Muscle layer of colon (tissue), 2 donors: ENCODE results near the gene ADCY5.

Experiments
- H3K27ac ChIP-seq: one replicate; pipeline ENCODE4 v1.7.0; 2013; ENCODE audit warnings: low read depth, mild to moderate bottlenecking, low read length, moderate library complexity
- H3K27me3 ChIP-seq, 2 donors: one replicate each; pipeline ENCODE4 v1.7.0; 2013; ENCODE audit warnings: low read length in 2 of 2, mild to moderate bottlenecking in 2 of 2; ENCODE audit not compliant: insufficient read depth in 2 of 2, control insufficient read depth in 1 of 2
- H3K36me3 ChIP-seq: one replicate; pipeline ENCODE4 v1.7.0; 2013; ENCODE audit warnings: mild to moderate bottlenecking, low read length; ENCODE audit not compliant: insufficient read depth
- H3K4me1 ChIP-seq: one replicate; pipeline ENCODE4 v1.7.0; 2013; ENCODE audit warnings: mild to moderate bottlenecking, low read length; ENCODE audit not compliant: insufficient read depth
- H3K4me3 ChIP-seq, 2 donors: one replicate each; pipeline ENCODE4 v1.7.0; 2013; ENCODE audit warnings: low read length in 2 of 2, low read depth in 1 of 2, mild to moderate bottlenecking in 1 of 2, moderate library complexity in 1 of 2
- H3K9ac ChIP-seq: one replicate; pipeline ENCODE4 v1.7.0; 2013; ENCODE audit warnings: low read length
- H3K9me3 ChIP-seq: one replicate; pipeline ENCODE4 v1.7.0; 2013; ENCODE audit warnings: mild to moderate bottlenecking, low read length
- donor health status: abdominal sarcoma.
- donor health status: Adenocarcinoma of cecum.

Gene ADCY5

DNA sequence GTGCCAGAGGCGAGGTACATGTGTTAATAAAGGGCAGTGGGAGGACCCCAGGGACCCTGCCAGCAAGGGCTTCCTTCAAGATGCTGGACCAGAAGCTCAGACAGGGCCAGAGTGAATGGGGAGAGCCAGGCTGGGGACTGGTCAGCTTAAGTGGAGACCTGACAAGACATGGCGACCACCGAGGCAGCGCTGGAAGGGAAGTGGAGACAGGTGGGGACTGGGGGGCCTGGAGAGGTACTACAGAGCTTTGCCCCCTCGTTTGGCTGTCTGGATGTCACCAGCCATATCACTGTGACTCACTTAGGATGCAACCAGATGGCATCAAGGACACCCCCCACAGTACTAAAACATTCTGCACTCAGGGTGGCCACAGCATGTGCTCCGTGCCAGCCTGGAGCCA is 97.9 kb downstream of the ADCY5 start:
- Histone ChIP-seq H3K4me1 (peaks cover 29% of the 10 kb centered on the region), H3K27me3 (no peaks in the 10 kb centered on the region), H3K9ac (no peak overlapping the region), H3K36me3 (peaks cover 16% of the 10 kb centered on the region), H3K27ac (no peak overlapping the region), H3K4me3 (no peak overlapping the region), H3K9me3 (no peaks in the 10 kb centered on the region)

DNA sequence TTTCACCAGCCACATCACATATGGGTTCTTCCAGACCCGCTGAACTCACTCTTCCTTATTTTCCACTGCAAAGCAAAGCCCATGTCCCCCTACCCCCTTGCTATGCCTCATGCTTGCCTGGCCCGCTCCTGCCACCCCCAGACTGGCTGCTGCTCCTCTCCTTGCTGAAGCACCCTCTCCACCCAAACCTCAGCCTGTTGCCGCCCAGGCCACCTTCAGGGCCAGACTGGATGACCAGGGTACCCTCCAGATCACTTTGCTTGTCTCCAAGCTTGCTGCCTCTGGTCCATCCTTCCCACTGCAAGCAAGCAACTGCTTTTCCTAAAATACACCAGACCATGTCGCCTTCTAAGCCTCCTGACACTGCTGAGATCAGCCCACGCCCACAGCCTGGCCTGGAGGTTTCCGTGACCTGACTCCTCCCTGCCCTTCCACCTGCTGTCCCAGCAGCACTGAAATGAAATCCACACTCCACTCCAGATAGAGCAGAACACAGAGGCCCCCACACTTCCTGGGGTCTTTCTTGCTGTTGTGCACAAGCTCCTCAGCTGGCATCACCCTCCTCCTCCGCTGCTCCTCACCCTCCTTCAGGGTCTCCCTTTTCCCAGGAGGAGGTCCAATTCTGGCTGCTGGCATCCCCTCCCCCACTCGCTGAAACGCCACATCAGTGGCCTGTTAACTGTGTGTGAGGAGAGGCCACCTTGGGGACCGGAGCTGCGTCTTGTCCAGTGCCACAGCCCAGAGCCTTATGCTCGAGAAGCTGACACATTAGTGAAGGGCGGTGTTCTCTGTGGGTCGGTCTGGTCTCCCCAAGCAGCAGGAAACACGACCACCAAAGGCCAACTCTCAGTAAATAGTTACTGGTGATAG is 99.1 kb downstream of the ADCY5 start:
- Histone ChIP-seq H3K9ac (no peak overlapping the region), H3K27ac (no peak overlapping the region), H3K27me3 (no peaks in the 10 kb centered on the region), H3K9me3 (no peaks in the 10 kb centered on the region), H3K4me3 (no peak overlapping the region), H3K36me3 (peaks cover 23% of the 10 kb centered on the region), H3K4me1 (peaks cover 29% of the 10 kb centered on the region)

DNA sequence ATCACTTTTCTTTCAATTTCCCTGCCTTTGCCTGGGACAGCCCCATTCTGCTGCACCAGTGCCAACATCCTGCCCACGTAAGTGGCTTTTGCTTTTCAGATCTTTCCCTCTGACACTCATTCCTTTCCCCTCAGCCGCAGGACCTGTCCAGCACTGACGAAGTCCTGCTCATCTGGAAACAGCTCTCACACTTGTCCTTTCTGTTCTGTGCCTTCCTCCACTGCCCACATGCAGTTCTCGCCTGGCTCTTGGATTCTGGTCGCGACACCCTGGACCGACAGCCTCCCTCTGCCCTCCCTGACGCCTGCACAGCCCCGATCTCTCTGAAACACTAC is 99.7 kb downstream of the ADCY5 start:
- H3K9ac ChIP-seq, result no peak overlapping the region
- no peak overlapping the region for H3K4me3 ChIP-seq
- H3K36me3 ChIP-seq, result peaks cover 23% of the 10 kb centered on the region
- peaks cover 33% of the 10 kb centered on the region for H3K4me1 ChIP-seq
- H3K27ac ChIP-seq, result no peak overlapping the region
- no peaks in the 10 kb centered on the region for H3K9me3 ChIP-seq
- H3K27me3 ChIP-seq, result no peaks in the 10 kb centered on the region

DNA sequence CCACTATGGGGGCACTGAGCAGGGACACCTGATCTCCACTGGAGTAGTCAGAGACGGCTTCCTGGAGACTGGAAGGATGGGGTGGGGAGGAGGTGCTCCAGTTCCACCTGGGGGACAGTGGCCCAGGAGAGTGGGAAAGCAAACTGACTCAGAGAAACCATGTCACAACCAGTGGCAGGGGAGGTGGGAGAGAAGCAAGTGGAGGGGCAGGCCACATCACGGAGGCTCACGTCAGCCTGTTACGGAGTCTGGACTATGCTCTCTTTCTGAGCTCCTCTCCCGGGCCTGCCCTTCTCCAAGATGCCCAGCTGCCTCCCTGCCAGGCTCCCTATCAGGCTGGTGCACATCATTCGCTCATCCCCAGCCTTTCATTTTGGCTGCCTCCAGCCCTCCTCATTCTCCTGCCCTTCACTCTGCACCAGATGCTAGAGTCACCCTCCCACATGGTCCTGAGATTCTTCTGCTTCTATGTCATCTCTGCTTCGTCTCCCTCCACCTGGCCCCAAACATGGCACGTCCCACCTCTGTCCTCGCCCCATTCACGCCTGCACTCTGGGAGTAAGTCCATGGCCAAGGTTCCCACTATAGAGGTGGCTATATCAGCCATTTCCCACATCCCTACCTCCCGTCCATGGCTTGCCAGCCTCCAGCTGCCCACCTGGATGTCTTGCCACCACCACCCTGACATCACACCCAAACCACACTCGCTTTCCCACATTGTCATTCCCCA is 100.3 kb downstream of the ADCY5 start:
- Histone ChIP-seq H3K27me3 (no peaks in the 10 kb centered on the region), H3K36me3 (peaks cover 23% of the 10 kb centered on the region), H3K4me3 (no peak overlapping the region), H3K9ac (no peak overlapping the region), H3K27ac (no peak overlapping the region), H3K4me1 (peaks cover 39% of the 10 kb centered on the region), H3K9me3 (no peaks in the 10 kb centered on the region)

DNA sequence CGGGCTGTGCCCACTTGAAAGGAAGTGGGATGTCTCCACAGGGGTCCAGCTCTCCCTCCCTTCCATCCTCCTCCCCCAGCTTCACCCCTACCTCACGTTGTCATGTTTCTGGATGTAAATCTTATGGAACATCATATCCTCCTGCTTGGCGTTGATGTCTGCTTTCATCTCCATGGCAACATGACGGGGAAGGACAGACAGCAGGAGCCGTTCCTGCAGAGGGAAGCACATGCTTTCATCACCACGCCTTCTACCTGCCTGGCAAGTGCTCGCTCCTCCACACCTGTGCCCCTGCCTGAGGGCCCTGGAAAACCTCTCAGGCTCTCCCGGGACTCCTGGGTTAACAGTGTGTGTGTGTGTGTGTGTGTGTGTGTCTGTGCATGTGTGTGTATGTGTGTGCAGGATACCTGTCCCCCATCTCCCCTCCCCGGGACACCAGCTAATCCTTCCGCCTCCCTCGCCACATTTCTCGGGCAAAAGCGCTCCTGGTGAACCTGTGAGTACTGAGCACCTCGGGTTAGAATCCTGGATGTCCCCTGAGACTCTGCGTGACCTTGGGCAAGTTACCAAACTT is 101.1 kb downstream of the ADCY5 start:
- peaks cover 23% of the 10 kb centered on the region for H3K36me3 ChIP-seq
- no peaks in the 10 kb centered on the region for H3K9me3 ChIP-seq
- peaks cover 40% of the 10 kb centered on the region for H3K4me1 ChIP-seq
- no peak overlapping the region for H3K9ac ChIP-seq
- H3K27me3 ChIP-seq, result no peaks in the 10 kb centered on the region
- H3K27ac ChIP-seq, result no peak overlapping the region
- H3K4me3 ChIP-seq, result no peak overlapping the region

DNA sequence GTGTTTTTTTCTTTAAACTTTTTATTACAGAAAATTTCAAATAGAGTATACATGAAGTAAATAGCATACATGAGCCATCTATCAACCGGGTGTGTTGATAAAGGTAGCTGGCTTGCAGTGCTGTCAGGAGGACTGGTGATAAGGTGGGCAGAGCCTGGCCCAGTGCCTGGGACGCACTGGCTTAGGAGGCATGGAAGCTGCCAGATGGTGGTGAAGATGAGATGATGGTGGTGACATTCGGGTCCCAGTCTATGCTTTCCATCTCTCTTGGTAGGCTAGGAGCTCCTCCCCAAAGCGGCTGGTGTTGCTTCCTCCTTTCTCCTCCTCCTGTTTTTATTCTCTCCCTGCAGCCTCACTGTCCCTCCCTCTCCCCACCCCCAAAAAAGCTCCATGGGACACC is 101.7 kb downstream of the ADCY5 start:
- Histone ChIP-seq H3K4me3 (no peak overlapping the region), H3K27ac (no peak overlapping the region), H3K9me3 (no peaks in the 10 kb centered on the region), H3K4me1 (peaks cover 40% of the 10 kb centered on the region), H3K9ac (no peak overlapping the region), H3K27me3 (no peaks in the 10 kb centered on the region), H3K36me3 (peaks cover 23% of the 10 kb centered on the region)

DNA sequence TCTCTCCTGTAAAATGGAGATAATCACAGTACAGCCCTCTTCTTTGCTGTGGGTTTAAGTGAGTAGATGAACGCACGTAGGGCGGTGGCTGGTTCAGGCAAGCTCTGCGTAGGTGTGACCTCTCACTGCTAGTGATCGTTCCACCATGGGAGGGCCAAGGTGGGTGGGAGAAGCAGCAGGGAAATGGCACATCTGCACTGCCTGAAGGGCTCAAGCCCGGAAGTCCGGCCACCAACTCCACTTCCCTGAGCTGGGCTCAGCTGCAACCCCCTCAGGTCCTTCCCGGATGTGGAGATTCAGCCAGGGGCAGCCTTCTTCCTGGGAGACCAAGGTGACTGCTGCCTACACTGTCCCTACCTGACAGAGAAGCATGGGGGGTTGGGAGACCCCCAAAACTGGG is 102.9 kb downstream of the ADCY5 start:
- H3K4me1 ChIP-seq, result peaks cover 40% of the 10 kb centered on the region

DNA sequence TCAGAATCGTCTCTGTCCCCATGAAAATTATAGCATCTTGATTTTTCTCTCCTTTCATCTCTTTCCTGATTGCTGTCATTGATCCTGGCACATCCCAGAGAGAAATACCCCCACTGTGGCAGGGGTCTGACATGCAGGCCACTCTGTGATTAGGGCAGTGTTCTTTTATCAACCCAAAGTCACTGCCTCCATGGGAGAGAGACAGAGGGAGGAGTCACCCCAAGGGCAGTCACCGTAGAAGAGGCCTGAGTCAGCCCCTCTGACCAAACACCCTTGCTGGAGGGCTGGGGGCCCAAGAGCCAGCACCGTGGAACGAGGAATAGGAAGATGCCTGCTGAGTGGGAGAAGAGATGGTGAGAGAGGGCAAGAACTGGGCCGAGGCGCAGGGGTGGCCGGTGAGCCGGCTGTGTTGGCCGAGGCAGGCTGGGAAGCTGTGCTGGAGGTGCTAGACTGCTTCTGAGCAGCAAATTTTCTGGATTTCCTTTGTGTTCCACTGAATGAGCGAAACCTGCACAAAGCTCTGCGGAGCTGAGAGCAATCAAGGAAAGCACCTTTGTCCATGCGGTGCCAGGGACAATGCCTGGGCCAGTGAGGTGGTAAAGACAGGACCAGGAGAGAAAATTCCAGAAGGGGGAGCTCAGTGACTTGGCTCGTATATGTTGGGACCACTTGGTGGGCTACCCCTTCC is 103.8 kb downstream of the ADCY5 start:
- Histone ChIP-seq H3K4me3 (no peak overlapping the region), H3K27ac (no peak overlapping the region), H3K27me3 (no peaks in the 10 kb centered on the region), H3K4me1 (peaks cover 40% of the 10 kb centered on the region), H3K36me3 (peaks cover 23% of the 10 kb centered on the region), H3K9me3 (no peaks in the 10 kb centered on the region), H3K9ac (no peak overlapping the region)

More for the DNA sequence above, 102.9 kb downstream of the ADCY5 start:
- Histone ChIP-seq H3K27me3 (no peaks in the 10 kb centered on the region), H3K9me3 (no peaks in the 10 kb centered on the region), H3K9ac (no peak overlapping the region), H3K36me3 (peaks cover 23% of the 10 kb centered on the region), H3K4me3 (no peak overlapping the region), H3K27ac (no peak overlapping the region)

DNA sequence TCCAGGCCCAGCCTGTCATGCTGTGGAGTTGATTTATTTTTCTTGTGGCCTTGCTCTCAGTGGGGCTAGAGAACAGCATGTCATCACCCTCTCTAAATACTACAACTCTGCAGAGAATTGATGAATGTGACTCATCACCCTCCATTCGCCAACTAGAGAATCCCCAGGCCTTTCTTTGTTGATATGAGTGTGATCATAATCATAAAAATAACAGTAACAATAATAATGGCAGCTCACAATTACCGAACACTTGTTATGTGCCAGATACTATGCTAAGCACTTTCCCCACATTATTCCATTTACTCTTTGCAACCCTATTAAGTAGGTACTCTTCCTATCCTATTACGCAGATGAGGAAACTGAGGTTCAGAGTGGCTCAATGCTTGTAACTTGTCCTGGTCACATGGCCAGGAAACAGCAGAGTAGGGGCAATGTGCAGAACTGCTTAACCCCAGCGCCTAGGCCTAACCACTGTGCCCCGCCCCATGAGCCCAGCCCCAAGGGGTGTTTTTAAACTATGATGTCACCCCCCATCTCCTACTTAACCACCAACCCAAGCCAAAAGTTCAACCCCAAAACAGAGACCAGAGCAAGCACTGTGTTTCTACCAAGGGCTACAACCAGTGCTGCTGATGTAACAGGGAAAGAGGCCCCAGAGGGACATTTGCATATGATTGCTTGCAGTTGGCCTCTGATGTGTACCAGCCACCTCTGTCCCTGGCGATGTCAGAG is 104.5 kb downstream of the ADCY5 start:
- H3K4me3 ChIP-seq, result no peak overlapping the region
- peaks cover 18% of the 10 kb centered on the region for H3K36me3 ChIP-seq
- H3K4me1 ChIP-seq, result peaks cover 40% of the 10 kb centered on the region
- H3K27ac ChIP-seq, result peak overlapping the region; percentile 42
- H3K9ac ChIP-seq, result no peak overlapping the region
- no peaks in the 10 kb centered on the region for H3K9me3 ChIP-seq
- H3K27me3 ChIP-seq, result no peaks in the 10 kb centered on the region

DNA sequence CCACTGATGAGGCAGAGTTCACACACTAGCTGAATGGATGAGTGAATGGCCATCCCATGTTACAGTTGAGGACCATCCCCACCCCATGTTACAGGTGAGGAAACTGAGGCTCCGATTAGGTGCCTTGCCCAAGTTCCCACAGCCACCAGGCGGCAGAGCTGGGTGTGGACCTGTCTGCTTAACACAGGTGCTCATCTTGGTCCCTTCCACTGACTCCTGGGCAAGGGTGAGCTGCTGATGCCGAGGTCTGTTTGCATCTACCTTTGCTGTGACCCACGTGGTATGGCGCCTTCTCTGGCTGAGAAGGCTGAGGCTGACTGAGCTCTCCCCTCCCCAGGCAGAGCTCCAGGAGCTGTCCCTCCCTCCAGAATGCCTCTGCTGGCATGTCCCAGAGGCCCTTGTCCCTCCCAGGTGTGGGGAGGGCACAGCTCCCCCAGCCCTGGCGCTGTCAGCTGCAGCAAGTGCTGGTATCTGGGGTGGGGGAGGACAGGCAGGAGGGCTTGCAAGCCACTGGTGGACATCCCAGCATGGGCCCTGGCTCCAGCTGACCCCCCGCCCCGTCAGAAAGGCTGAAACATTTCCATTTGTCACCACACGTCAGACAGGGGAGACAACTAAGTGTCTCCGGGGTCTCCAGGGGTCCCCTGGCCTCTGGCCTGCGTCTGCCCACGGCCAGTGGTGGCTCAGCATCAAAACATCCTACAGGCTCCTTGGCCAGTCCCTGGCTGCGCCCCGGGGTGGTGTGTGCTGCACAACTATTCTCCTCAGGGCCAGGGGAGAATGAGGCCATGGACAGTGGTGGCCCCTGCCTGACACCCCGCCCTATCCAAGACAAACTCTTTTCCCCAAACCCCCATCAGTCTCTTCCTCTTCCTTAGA is 105.4 kb downstream of the ADCY5 start:
- Histone ChIP-seq H3K36me3 (peaks cover 18% of the 10 kb centered on the region), H3K27me3 (no peaks in the 10 kb centered on the region), H3K9me3 (no peaks in the 10 kb centered on the region), H3K27ac (no peak overlapping the region), H3K9ac (no peak overlapping the region), H3K4me1 (peaks cover 48% of the 10 kb centered on the region), H3K4me3 (no peak overlapping the region)
